ENCODE measurements around the gene GOLGA2.

DNA sequence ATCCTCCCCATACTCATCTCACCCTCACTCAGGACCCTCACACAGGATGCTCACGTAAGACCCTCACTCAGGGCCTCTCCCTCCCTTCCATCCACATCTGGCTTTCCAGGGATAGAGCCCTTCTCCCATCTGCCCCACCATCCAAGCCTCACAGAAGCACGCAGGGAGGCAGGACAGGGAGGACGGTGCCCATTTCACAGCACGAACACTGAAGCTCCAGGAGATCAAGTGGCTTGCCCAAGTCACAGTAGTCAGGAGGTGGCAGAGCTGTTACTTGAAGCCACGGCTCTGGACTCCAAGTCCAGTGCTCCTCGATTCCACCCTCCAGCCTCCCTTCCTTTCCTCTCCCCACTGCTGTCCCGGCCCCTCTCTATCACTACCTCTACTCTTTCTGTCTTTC is 50.9 kb downstream of the GOLGA2 start:
- TF ChIP-seq EZH2 (IDR thresholded peaks at IDR 0.05; ENCODE audit: borderline replicate concordance, insufficient read depth, low read depth, low read length, poor library complexity, severe bottlenecking), result no peak
- no peak for TF ChIP-seq CTCF (IDR thresholded peaks at IDR 0.05)
